OCI-LY1 (cell line): ENCODE results near the gene CLDN22.

Source experiments
- H2AFZ ChIP-seq: fragments of 200-600 bp; sonication (generic), shearing (Covaris generic); 2 replicates; pipeline ENCODE4 v1.6.0; 2014; ENCODE audit warnings: antibody characterized with exemption, mild to moderate bottlenecking, low read length
- H3F3A ChIP-seq: fragments of 200-600 bp; sonication (generic), shearing (Covaris generic); 2 replicates; pipeline ENCODE4 v1.6.0; 2014; ENCODE audit warnings: mild to moderate bottlenecking, antibody characterized with exemption, low read length, moderate library complexity; ENCODE audit not compliant: insufficient read depth
- H3K27ac ChIP-seq: fragments of 200-600 bp; sonication (generic); 2 replicates; pipeline ENCODE4 v1.5.1; 2014; ENCODE audit warnings: low read length, mixed run types, mild to moderate bottlenecking, low read depth; ENCODE audit not compliant: poor library complexity, severe bottlenecking
- H3K27me3 ChIP-seq: fragments of 200-600 bp; sonication (generic); 2 replicates; pipeline ENCODE4 v1.6.0; 2014; ENCODE audit warnings: antibody characterized with exemption, mild to moderate bottlenecking, low read length, moderate library complexity; ENCODE audit not compliant: insufficient read depth
- H3K36me3 ChIP-seq: fragments of 200-600 bp; sonication (generic); 2 replicates; pipeline ENCODE4 v1.6.1; 2014; ENCODE audit warnings: mild to moderate bottlenecking, antibody characterized with exemption, low read length, moderate library complexity, mixed read lengths; ENCODE audit not compliant: insufficient read depth
- H3K4me1 ChIP-seq: fragments of 200-600 bp; sonication (generic); 2 replicates; pipeline ENCODE4 v1.5.1; 2014; ENCODE audit warnings: mild to moderate bottlenecking, low read length, moderate library complexity; ENCODE audit not compliant: insufficient read depth, severe bottlenecking
- H3K4me2 ChIP-seq: fragments of 200-600 bp; sonication (generic), shearing (Covaris generic); 2 replicates; pipeline ENCODE4 v1.6.1; 2014; ENCODE audit warnings: low read length
- H3K4me3 ChIP-seq: fragments of 200-600 bp; sonication (generic); 2 replicates; pipeline ENCODE4 v1.5.1; 2014; ENCODE audit warnings: low read length, low read depth, mild to moderate bottlenecking, mixed read lengths; ENCODE audit not compliant: poor library complexity, severe bottlenecking
- H3K79me2 ChIP-seq: fragments of 200-600 bp; shearing (Covaris generic); 2 replicates; pipeline ENCODE4 v1.6.1; 2016; ENCODE audit warnings: mixed run types, low read length, mixed read lengths; ENCODE audit not compliant: insufficient read depth
- H3K9ac ChIP-seq: fragments of 200-600 bp; sonication (generic), shearing (Covaris generic); 2 replicates; pipeline ENCODE4 v1.6.1; 2014; ENCODE audit warnings: mild to moderate bottlenecking, low read length, mixed read lengths
- H3K9me2 ChIP-seq: fragments of 200-600 bp; sonication (generic), shearing (Covaris generic); 2 replicates; pipeline ENCODE4 v1.6.1; 2014; ENCODE audit warnings: low read depth, mild to moderate bottlenecking, low read length, mixed read lengths
- H3K9me3 ChIP-seq: fragments of 200-600 bp; shearing (Covaris generic); 2 replicates; pipeline ENCODE4 v1.6.1; 2014; ENCODE audit warnings: low read length, mixed read lengths
- H4K20me1 ChIP-seq: fragments of 200-600 bp; sonication (generic), shearing (Covaris generic); 2 replicates; pipeline ENCODE4 v1.6.0; 2016; ENCODE audit warnings: mild to moderate bottlenecking, low read length; ENCODE audit not compliant: insufficient read depth
- EZH2 ChIP-seq: fragments of 200-600 bp; sonication (generic), shearing (Covaris generic); IDR thresholded peaks from 2 replicates; pipeline ENCODE4 v1.8.0; 2017; ENCODE audit warnings: borderline replicate concordance, mixed run types, mild to moderate bottlenecking, antibody characterized with exemption, low read length, moderate library complexity, mixed read lengths
- TF ChIP-seq, protein P1 (sequence below): fragments of 200-600 bp; sonication (generic), shearing (Covaris generic); IDR thresholded peaks from 2 replicates; pipeline ENCODE4 v1.5.1; 2017; ENCODE audit warnings: mild to moderate bottlenecking, antibody characterized with exemption, low read length, moderate library complexity, mixed read lengths

The CLDN22 gene

DNA sequence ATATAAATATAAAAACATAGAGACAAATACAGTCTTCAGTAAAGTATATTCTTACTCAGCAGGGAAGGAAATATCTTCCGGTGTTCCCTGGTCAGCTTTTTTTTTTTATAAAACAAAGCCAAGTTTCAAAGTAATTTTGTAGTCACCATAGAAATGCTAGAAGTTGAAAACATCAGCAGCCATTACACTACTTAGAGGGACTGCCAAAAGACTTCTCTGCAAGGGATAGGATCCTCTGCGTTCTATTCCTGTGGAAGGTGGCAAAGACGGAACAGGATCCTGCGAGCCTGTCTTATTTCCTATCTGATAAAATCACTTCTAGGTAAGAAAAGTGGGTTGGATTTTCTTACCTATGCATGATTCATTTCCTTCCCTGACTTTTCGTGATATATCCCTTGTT lies 19.4 kb downstream of the CLDN22 start:
- Histone ChIP-seq H3K4me2 (no peak overlapping the region), H3K4me3 (no peak overlapping the region), H3K36me3 (no peaks in the 10 kb centered on the region), H3F3A (no peaks in the 10 kb centered on the region), H3K9ac (no peak overlapping the region), H3K79me2 (no peaks in the 10 kb centered on the region), H3K27me3 (no peaks in the 10 kb centered on the region), H3K9me3 (no peaks in the 10 kb centered on the region), H4K20me1 (no peaks in the 10 kb centered on the region), H3K4me1 (no peaks in the 10 kb centered on the region), H3K9me2 (no peaks in the 10 kb centered on the region), H3K27ac (no peak overlapping the region), H2AFZ (no peak overlapping the region)
- TF ChIP-seq, protein P1, sequence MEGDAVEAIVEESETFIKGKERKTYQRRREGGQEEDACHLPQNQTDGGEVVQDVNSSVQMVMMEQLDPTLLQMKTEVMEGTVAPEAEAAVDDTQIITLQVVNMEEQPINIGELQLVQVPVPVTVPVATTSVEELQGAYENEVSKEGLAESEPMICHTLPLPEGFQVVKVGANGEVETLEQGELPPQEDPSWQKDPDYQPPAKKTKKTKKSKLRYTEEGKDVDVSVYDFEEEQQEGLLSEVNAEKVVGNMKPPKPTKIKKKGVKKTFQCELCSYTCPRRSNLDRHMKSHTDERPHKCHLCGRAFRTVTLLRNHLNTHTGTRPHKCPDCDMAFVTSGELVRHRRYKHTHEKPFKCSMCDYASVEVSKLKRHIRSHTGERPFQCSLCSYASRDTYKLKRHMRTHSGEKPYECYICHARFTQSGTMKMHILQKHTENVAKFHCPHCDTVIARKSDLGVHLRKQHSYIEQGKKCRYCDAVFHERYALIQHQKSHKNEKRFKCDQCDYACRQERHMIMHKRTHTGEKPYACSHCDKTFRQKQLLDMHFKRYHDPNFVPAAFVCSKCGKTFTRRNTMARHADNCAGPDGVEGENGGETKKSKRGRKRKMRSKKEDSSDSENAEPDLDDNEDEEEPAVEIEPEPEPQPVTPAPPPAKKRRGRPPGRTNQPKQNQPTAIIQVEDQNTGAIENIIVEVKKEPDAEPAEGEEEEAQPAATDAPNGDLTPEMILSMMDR = no peak
- TF ChIP-seq EZH2 = no peak

DNA sequence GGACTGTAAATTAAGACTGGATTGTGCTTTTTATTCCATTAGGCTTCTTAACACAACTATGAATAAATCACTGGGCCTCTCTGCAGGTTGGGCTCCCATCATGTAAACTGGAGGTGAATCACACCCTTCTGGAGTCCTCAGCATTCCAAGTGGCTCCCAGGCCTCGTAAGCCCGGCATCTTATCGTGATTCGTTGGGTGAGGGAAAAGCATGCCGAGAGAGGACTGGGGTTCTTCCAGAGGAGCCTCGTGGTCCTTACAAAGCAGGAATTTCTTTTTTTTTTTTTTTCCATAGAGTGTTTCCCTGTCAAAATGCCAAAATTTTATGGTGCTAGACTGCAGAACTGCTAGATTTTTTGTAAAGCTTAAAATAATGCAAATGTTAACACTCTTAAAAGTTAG lies 20.0 kb downstream of the CLDN22 start:
- TF ChIP-seq EZH2 = no peak
- TF ChIP-seq, protein P1 = no peak
- Histone ChIP-seq H3K27me3 (no peaks in the 10 kb centered on the region), H3K9ac (no peak overlapping the region), H3K4me2 (no peak overlapping the region), H3K9me3 (no peaks in the 10 kb centered on the region), H3K79me2 (no peaks in the 10 kb centered on the region), H3K4me1 (no peaks in the 10 kb centered on the region), H3K36me3 (no peaks in the 10 kb centered on the region), H3K27ac (no peak overlapping the region), H3K9me2 (no peaks in the 10 kb centered on the region), H3K4me3 (no peak overlapping the region), H2AFZ (no peak overlapping the region), H4K20me1 (no peaks in the 10 kb centered on the region), H3F3A (no peaks in the 10 kb centered on the region)

- H3K36me3 ChIP-seq = no peaks in the 10 kb centered on the region
- no peaks in the 10 kb centered on the region for H3K9me3 ChIP-seq
- no peaks in the 10 kb centered on the region for H3K27me3 ChIP-seq
- H3F3A ChIP-seq = no peaks in the 10 kb centered on the region
- H3K79me2 ChIP-seq = no peaks in the 10 kb centered on the region
- no peaks in the 10 kb centered on the region for H3K9me2 ChIP-seq
- no peaks in the 10 kb centered on the region for H4K20me1 ChIP-seq
- H3K4me3 ChIP-seq = no peak overlapping the region
- no peak overlapping the region for H3K9ac ChIP-seq
- H3K4me1 ChIP-seq = no peaks in the 10 kb centered on the region
- TF ChIP-seq EZH2 = no peak
- TF ChIP-seq, protein P1 = no peak
- no peak overlapping the region for H3K4me2 ChIP-seq
- H2AFZ ChIP-seq = no peak overlapping the region
- no peak overlapping the region for H3K27ac ChIP-seq
These were observed 20.6 kb downstream of the CLDN22 start for GRCh38 chr4:183299464-183299863.
